Right lobe of liver (tissue), 4 donors: ENCODE results near the gene DDX54.

ENCODE experiments used
- POLR2A ChIP-seq: fragments of 450-650 bp; IDR thresholded peaks from one replicate; pipeline ENCODE4 v1.6.1; 2017; ENCODE audit warnings: antibody characterized with exemption, mild to moderate bottlenecking
- TF ChIP-seq, protein P1 (sequence below), 4 donors: fragments of 200-600 bp in 3 of 4; fragments of 450-650 bp in 1 of 4; IDR thresholded peaks; one replicate each; pipeline versions ENCODE4 v1.5.1 to v1.8.0; 2016 to 2022; ENCODE audit warnings: antibody characterized with exemption in 4 of 4, mild to moderate bottlenecking in 2 of 4
- donor health status: DM: no; HTN: no; CAD: no.
- donor health status: DM: no; HTN: no; CAD: no.
- donor health status: DM: no; HTN: yes; CAD: no.

DNA sequence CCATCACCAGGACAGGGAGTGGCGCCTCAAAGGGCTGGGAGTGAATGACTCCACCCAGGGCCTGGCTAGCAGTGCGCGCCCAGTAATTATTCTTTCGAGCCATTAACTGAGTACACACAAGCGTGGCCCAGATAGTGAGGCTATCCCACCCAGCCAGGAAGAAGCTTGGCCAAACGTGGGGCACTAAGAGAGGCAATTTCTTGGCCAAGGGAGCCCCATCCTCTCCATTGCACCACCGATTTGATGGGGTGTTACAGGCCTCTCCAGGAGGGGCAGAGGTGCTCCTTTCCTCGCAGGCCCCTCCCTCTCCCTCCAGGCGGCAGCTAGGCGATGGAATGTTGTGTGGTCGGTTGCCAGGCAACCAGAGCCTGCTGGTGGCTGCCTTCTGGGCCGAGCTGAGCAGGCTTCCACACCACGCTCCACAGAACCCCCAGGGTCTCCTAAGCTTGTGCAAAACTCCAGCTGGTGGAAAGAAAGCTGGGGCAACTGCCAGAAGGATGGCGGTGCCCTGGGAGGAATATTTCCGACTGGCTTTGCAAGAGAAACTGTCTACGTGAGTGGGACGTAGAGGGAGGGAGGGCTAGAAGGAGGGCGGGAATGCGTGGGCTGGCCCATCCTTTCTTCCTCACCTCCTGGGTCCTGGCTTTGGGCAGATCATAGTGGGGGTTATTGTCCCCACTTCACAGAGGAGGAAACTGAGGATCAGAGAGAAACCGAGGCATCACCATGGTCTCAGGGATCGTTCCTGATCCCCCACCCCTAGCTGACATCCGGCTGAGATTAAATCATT, 35.7 kb downstream of the DDX54 start, which contains the start of gene CFAP73:
- TF ChIP-seq, protein P1, sequence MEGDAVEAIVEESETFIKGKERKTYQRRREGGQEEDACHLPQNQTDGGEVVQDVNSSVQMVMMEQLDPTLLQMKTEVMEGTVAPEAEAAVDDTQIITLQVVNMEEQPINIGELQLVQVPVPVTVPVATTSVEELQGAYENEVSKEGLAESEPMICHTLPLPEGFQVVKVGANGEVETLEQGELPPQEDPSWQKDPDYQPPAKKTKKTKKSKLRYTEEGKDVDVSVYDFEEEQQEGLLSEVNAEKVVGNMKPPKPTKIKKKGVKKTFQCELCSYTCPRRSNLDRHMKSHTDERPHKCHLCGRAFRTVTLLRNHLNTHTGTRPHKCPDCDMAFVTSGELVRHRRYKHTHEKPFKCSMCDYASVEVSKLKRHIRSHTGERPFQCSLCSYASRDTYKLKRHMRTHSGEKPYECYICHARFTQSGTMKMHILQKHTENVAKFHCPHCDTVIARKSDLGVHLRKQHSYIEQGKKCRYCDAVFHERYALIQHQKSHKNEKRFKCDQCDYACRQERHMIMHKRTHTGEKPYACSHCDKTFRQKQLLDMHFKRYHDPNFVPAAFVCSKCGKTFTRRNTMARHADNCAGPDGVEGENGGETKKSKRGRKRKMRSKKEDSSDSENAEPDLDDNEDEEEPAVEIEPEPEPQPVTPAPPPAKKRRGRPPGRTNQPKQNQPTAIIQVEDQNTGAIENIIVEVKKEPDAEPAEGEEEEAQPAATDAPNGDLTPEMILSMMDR (IDR thresholded peaks at IDR 0.05): no peak
- no peak for TF ChIP-seq POLR2A
